ENCODE measurements around the gene ABCA1.

GRCh38 chr9:104815851-104816565, 111.9 kb downstream of the ABCA1 start:
- TF ChIP-seq CTCF (IDR thresholded peaks at IDR 0.05) (no peak), EP300 (IDR thresholded peaks at IDR 0.05) (no peak), POLR2A (IDR thresholded peaks at IDR 0.05) (no peak)
